AG20443 (cell line): ENCODE results near the gene CYSTM1.

Experiments used
- DNase-seq: peaks from one replicate; pipeline ENCODE4 v3.0.0; 2012; ENCODE audit warnings: low spot score, mixed read lengths

The CYSTM1 gene, protein sequence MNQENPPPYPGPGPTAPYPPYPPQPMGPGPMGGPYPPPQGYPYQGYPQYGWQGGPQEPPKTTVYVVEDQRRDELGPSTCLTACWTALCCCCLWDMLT

DNA sequence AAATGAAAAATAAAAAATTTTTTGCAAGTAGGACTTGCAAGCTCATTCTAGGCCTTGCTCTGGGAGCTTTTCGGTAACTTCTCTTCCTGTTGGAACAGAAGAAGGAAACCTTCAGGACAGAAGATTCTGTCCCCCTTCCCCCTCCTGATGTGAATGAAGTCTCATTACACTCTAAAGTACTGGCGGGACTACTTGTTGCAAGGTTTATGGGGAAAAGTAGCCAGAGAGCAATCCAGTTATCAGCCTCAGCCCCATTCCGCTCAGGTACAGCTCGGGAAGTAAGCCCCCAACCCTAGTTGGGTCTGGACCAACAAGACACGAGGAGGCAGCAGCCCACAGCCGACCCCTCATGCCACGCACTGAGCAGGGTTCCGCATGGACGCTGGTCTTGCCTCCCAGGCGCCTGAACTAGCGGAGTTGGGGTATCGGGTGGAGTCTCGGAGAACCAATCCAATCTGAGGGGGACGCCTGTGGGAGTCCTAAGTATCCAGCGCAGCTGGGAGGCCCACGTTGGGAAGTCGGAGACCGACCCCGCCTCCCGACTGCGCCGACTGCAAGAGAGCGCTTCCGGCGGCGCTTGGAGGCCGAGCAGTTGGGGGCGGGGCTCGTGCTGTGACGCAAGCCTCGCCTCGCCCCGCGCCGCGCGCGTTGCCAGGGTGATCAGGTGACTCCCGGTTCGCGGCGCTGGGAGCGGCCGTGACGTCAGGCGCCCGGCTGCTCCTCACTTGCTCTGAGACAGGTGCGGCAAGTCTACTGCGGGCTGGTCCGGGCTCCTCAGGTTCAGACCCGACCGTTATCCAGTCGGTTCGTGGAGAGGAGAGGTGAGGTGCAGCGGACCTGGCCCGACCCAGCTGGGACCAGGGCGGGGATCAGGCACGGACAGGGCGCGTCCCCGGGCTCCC is at the start of gene CYSTM1:
TSS of gene CYSTM1 (plus strand) at position 724 of the 902 bp plus-strand sequence. CDS start 19,278 bp downstream, outside the sequence.
- DNase-seq: peak; percentile 96

DNA sequence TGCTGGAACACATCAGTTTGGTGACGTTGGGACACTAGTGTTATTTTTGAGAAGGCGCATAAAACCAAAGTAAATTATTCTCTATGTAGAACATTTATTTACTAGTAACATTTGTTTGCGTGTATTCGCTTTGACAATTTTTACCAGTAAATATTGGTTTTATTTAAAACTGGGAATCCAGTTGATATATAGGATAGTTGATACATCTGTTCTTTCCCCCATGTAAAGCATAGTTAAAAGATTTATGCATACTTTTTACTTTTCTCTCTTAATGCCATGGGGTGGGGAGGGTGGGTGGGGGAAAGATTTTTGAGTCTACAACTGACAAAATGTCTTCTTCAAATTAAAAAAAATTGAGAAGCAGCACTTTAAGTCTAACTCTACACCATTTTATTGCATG is 49.4 kb upstream of the CYSTM1 start, which contains the start of gene IGIP:
TSS of gene IGIP (plus strand) at position 301 of the 400 bp plus-strand sequence. CDS start 2,540 bp downstream, outside the sequence.
- no peak for DNase-seq

DNA sequence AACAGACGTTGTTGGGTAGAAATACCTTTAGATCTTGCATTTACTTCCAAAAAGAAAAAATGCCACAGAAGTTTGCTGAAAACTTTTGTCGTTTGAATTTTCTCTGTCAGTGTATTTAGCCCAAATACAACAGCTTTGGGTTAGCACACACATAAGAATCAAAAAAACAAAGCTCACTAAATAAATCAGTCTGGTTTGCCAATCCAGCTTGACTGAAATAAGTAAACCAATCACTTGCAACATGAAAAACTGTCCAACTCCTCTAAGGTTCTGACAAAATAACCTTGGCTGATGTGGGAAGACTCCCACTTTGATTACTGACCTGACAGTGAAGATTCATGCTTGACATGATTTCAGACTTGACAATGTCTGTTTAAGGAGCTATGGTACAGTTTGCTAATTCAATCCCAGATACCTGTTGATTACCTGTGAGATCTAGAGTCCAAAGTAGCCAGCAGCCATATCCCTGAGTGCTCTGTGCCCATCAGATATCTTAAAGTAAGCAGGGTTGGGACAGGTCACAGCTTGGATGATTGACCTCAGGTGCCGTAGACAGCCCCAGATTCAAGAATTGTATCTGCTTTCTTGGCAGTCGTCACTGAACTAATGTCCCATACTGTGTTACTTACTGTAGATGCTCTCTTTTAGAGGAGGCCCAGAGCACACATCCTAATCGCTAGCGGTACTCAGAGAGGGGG is 48.5 kb upstream of the CYSTM1 start:
- no peak for DNase-seq

DNA sequence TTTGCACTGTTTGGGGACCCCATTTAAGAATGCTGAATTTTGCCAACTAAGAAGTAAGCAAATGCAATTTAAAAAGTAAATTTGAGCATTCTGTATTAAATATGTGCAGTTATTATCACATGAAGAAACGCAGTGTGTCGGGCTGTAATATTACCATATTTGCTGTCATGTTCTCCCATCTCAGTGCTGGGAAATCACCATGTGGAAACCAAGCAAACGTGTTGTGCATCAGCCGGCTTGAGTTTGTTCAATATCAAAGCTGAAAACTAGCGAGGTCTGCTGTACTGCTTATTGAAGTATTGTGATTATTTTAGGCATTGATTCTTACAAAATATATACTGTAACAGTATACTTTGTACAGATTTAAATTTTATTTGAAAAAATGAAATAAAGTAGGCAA is 46.6 kb upstream of the CYSTM1 start:
- DNase-seq: no peak

DNA sequence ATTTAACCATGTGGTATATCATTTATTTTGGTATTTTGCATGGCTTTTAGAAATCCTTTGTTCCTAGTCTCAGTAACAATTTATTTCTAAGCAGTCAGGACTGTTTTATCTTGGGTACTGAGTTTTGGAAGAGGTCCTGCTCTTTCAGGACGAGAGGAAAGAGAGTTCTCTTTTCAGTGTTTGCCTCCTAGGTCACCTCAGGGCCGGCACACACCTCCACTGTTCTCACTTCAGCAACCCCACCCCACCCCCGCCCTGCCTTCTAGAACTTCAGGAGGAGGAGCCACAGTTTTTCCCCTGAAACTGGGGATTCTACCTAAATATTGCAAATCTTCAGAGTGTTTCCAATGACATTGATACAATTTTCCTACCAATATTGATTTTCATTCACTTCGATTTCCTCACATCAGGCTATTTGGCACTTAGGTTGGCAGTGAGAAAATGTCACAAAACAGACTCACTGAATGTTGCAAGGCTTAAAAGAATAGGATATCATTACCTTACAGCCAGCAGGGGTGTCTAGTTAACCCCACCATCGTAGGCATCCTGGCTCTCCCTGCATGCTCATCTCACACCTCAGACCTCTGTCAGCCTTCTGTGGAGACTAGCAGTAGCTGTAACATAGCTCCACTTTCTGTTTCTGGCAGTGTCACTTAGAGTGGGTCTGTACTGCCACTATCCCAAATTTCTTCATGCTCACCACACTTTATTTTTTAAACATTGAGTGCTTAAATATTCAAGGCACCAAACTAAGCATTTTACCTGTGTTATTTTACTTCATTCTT is 43.8 kb upstream of the CYSTM1 start:
- DNase-seq: no peak

DNA sequence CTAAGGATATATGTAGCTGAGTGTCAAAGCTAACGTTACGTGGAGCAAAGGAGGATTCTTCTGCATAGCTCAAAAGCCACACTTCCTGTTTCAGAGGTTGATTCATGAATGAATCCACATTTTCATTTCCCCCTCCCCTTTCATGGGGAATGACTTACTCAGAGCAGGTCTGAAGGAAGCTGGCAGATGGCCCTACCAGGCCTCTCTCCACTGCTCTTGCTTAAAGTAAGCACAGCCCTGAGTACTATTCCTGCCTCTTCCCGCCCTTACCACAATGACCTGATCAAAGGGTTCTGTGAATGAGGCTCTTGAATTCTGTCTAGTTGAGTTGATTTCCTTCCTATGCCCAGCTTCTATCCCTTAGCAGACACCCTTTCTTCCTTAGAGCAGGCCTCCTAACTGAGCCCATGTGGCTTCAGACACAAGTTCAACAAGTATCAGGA is 43.0 kb upstream of the CYSTM1 start:
- peak; percentile 89 for DNase-seq

DNA sequence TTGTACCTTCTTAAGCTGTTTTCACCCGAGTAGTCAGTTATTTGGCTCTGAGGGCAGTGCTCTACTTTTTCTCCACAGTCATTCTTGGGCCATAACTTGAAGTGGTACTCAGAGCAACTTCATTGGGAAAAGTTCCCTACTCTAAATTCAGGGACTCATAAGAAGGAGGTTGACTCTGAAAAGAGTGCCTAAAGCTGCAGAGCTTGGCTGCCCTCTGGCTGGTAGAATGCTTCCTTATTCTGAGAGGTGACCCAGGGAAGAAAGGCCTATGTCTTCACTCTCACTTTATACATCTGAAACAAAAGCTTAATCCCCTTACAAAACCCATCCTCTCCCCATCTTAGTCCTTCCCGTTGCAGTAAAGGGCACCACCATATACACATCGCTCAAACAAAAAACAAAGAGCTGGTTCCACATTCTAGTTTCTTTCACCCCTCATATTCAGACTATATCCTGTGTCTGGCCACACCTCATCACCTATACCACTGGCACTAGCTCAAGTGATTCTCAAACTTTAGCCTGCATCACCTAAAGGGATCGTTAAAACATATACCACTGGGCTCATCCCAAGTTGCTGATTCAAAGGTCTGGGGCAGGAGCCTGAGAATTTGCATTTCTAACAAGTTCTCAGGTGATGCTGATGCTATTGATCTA is 41.3 kb upstream of the CYSTM1 start:
- DNase-seq: no peak

DNA sequence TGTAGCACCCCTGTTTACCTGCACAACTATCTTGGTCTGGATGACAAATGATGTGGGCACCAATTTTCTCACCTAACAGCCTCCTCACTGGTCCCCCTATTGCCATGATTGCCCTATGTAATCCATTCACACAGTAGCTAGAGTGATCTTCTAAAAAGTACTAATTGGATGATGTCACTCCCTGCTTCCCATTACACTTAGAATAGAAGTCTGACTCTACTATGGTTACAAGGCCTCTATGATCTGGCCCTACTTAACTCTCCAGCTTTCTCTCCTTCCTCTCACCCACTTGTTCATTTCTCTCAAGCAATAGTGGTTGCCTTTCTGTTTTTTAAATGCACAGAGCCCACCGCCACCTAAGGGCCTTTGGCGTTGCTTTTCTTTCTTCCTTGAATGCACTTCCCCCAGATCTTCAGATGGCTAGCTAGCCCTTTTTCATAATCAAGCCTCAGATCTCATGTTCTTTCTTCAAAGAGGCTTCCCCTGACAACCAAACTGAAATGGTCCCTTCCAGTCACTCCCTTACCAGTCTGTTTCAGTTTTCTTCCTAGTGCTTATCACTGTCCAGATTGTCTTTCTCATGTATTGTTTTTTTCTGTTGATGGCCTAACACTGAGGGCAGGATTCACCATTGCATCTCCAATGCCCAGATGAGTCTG is 40.6 kb upstream of the CYSTM1 start:
- DNase-seq: no peak

DNA sequence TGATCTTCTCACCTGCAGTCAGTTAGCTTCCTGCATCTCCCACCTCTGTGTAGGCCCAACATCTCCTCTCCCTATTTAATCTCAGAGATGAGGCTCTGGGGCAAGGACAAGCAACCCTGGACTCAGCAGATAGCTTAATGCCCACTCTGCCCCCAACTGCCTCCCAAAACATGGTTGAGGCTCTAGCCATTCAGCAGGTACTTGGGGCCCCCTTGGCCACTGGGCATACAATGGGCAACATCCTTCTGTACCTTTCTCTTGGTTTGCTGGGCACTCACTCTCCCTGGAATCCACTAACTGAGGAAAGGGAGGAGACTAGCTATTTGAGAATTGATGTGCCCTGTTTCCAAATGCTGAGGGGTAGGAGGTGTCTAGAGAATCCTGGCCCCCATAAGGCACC is 39.9 kb upstream of the CYSTM1 start:
- DNase-seq: no peak

DNA sequence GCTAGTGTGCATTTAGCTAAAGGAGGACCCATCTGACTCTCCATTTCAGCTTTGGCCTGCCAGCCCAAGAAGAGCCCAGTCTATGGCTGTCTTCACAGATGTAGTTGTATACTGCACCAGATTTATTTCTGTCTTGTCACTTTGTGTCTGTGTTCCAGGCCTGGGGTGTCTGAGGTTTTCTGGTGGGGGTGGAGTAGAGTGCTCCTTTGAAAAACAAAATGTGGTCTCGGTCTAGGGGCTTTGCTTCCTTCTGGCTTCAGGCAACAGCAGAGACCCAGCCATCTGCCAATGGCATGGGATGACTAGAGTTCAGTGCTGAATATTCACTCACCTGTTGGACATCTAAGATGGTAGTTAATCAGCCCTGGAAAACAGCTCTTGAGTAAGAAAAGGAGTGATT is 38.4 kb upstream of the CYSTM1 start:
- DNase-seq: no peak

DNA sequence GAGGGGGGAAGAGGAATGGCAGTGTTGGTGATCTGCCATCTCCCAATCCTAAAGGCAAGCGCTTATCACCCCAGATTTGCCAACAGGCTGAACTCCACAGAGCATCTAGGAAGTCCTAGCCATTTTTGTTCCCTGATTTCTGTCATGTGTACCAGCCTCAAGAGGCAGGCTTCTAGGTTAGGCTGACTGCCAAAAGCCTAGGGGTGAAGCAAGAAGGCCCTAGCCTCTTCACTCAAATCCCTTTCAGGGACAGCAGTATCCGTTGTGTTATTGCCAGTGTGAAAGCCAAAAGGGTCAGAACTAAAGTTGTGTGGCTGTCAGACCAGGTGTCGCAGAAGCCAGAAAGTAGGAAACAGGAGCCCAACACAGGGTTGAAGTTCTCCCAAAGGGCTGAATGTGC is 34.6 kb upstream of the CYSTM1 start:
- no peak for DNase-seq

DNA sequence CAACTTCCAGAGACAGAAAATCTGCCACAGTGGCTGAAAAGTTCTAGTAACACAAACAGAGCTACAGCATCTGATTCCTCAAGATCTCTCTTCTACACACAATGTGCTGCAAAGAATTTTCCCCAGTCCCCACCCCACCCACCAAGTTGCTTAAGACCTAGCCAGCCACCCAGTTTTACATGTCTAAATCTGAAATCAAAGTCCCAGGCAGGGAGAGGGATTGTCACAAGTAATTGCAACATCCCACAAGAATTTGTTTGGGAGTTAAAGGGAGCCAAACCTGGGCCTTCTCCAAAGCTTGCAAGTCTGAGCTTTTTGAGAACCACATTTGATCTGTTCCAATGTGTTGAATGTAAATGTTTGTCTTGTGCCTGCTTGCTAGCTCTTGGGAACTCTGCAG is 33.7 kb upstream of the CYSTM1 start:
- peak; percentile 57 for DNase-seq

DNA sequence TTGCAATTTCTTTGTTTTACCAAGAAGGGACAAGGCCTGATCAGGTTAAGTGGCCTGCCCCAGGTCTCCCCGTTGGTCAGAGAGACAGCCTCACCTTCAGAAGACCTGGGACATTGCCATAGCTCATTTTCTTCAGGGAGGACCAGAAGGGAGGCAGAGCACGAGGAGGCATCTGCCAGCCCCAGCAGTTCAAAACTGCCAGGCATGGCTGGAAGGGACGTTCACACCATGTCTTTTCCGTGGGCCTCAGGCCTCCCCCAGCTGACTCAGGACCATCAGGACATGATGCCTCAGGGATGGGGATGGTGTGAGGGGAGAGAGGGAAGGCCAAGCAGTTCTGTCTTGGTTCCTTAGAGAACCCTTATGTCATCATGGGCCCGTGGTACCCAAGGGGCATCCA is 32.7 kb upstream of the CYSTM1 start:
- no peak for DNase-seq

DNA sequence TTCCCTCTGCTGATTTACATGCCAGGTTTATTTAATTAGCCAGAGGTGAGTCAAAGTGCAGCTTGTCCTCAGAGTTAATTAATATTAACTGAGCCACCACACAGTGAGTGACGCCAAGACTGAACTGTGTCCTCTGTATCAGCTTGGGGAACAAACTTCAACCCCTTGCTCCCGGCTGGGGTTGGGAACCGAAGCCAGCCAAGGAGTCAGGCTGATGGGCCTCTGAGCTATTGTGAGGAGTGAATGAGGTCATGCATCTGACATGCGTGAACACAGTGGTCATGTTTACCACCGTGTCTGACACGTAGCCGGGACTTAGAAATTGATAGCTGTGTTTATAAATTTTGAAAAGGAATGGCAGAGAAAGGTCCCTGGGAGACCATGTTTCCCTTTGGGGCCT is 32.1 kb upstream of the CYSTM1 start:
- DNase-seq: no peak

DNA sequence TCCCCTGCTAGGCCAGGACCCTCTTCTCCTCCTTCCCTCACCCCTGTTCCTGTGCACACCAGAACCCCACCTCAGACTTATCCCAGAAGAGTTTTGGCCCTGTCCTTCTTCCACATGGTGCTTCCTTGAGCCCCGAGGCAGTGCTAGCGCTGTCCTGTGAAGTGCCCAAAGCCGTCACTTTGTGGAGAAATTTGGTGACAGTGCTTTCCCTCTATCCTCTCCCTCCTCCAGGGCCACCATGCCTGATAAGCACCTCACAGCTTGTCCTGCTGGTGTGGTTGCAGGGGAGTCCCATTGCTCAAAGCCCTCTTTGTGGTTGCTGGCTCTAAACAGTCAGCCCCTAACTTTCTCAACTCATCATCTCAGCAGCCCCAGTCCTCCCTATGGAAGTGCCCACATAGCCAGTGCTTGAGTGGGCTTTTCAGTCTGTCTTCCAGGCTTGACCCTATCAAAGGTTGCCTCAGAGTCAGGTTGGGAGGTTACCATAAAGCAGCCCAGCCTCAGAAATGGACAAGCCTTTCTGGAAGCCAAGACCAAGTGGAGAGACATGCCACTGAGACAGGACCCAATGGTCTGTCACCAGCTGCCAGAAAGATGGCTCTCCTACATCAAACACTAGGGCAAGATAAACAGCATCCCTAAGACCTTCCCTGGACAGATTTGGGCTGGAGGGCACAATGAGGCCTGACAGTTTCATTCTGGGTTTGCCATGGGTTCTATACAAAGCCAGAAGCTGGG is 31.3 kb upstream of the CYSTM1 start:
- DNase-seq: no peak

DNA sequence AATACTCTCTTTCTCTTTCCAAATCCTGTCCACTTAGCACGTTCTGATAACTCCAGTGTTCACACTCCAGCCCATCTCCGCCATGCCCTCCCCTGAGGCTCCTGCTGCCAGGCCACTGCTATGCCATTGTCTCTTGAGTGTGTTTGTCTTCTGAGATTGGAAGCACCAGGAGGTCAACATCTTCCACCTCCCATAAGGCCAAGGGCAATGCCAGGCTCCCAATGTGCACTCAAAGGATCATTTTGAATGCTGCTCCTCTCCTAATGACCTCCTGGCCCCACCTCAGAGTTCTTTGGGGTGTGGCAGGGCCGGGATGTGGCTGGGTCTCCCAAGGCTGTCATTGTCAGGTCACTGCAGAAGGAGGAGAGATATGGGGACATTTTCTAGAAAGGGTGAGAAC is 29.7 kb upstream of the CYSTM1 start:
- no peak for DNase-seq

DNA sequence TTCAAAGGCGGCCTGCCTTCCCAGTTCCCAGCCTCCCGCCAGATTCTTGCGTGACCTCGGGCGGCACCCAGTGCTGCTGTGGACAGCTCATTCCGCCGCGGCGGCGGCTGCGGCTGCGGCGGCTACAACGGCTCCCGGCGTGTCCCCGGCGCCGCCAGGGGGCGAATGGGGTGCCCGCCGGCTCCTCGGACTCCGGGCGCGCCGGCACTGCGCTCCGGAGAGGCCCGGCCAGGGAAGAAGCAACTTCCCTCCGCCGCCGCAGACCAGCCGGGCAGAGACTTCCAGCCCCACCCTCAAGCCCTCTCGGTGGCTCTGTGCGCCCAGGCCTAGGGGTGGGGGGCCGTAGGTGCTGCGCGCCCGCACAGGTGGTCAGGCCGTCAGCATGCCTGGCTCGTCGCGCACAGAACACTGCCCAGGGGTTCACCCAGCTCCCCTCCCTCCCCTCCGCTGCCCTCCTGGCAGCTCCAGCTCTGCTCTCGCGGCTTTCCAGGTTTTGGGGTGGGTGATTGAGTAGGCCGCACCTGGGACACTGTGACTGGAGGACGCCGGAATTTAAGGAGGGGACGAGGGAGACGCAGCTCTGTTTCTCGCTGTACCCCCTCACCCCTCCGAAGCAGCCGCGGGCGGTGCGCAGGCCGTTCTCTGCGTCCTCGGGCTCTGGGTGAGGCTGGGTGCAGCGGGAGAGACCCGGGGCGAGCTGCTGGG is 29.0 kb upstream of the CYSTM1 start:
- DNase-seq: peak; percentile 93

DNA sequence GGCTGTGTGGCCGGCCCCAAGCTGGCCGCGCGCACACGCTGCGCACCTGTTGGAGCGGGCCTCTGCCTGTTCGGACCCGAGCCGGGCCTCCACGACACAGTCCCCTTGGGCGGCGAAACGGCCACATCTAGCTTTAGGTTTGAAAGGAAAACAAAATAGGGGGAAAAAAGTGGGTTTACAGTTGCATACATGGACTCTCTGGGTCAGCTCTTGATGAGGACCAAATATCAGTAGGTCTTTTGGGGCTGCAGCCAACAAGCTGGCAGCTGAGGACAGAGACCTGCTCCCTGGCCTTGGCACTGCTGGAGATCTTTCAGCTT is 28.5 kb upstream of the CYSTM1 start:
- DNase-seq: no peak

DNA sequence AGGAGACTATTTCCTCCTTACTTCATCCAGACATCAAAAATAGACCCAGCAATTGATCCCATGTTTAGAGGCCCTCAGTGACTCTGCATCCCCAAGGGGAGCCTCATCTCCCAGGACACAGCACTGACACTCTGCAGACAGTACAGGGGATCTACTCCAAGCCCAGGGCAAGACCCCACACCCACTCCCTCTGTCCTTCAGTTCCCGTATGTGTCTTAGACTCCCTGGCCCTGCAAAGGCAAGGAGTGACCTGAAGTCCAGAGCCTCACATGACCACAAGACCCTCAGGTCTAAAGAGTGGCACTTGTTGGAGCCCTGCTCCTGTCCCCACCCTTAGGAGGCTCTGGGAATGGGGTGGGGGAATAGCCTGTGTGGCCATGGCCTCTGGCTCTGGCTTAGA is 27.5 kb upstream of the CYSTM1 start:
- DNase-seq: no peak

DNA sequence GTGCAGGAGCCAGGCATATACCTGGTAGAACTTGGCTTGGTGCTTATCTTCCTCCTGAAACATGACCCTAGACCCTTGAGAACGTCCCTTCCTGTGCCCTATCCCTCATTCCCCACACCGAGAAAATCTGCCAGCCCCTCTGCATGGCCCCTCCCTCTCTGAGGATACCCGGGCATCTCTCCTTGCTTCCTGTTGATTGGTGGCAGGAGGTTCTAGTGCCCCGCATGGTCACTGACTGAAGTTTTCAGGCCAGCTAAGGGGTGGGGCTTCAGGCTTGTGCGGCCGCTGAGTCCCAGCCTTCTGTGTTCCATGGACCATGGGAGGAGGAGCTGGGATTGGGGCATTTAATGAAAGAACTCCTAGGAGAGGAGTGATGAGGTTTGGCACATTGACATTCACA is 26.5 kb upstream of the CYSTM1 start:
- DNase-seq: peak; percentile 71
